Measurements from ENCODE around the gene TMPRSS13.
"Not testable (repeated sequence)": the region's sequence is repeated elsewhere in the genome, so short reads cannot be mapped to it uniquely, and the experiment has no call there.

Gene TMPRSS13

DNA sequence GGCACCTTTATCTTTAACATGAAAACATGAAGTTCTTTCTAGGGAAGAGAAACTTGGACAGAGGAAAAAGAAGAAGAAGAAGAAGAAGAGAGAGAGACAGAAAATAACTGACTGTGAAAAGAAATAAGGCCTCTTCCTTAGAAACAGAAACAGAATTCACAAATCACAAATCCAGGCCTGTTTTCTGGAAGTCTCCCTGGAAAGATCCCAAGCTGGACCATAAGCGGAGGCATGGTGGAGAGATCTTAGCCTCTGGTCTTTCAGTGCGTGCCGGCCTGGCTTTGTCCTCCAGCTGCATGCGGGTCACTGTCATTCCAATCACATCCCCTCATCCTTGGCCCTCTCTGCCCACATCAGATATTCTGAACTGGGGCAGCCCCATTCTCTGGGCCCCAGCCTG, 59.6 kb downstream of the TMPRSS13 start:
- no peak for DNase-seq

GRCh38 chr11:117868815-117869561, 60.2 kb downstream of the TMPRSS13 start:
- DNase-seq, result peak; percentile 13

DNA sequence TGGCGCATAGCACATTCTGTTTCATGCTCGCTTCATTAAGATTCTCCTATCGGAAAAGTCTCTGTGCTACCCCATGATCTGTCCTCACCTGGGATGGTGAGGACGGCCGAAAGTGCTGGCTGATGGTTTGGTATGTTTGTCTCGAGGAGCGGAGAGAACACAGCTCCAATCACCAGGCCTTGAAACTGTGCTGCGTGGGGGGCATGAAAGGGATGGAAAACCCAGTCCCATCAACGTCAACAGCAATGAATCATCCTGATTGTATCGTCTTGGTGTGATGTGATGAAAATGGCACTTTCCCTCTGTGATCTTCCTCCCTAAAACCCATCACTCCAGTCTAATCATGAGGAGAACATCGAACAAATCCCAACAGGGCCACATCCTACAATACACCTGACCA, 61.1 kb downstream of the TMPRSS13 start:
- DNase-seq, result no peak

DNA sequence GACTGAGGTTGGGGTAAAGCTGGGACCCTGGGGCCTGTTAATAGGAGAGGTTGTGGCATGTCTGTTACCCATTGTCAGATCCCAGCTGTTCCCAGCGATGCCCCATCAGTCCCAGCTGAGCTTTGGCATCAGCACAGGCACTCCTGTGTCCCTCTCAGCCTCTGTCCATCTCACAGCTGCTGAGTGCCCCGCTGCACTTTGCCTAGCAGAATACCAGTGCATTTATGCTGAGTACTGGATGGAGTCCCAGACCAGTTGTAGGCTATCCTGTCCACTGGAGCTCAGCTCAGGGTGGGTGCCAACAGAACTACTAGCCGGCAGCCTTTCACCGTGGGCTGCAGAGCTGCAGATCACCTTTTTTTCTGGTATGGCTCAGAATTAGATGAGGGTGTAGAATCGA, 62.7 kb downstream of the TMPRSS13 start:
- DNase-seq, result no peak

DNA sequence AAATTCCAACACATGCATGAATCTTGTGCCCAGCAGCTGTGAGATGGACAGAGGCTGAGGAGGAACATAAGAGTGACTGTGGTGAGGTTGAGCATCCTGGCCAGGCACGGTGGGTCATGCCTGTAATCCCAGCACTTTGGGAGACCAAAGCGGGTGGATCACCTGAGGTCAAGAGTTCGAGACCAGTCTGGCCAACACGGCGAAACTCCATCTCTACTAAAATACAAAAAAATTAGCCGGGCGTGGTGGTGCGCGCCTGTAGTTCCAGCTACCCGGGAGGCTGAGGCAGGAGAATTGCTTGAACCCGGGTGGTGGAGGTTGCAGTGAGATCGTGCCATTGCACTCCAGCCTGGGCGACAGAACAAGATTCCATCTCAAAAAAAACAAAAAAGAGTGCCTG, 63.7 kb downstream of the TMPRSS13 start:
- DNase-seq, result not testable (repeated sequence)

- DNase-seq, result no peak
Measured at GRCh38 chr11:117863383-117863782, 65.8 kb downstream of the TMPRSS13 start.

DNA sequence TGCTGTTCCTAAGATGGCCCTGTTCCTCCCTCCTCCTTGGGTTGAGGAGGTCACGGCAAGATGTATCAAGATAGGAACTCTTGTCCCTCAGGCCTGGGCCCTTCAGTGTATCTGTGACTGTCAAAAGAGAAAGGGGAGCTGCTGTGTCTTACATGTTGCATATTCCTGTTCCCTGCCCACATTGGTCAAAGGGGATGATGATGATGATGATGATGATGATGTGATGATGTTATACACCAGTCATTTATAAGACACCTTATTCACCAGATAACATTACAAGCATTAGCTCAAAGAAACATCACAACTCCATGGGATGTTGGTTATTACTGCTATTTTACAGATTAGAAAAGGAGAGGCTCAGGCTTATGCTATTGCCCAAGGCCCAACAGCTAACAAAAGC, 66.4 kb downstream of the TMPRSS13 start:
- no peak for DNase-seq

DNA sequence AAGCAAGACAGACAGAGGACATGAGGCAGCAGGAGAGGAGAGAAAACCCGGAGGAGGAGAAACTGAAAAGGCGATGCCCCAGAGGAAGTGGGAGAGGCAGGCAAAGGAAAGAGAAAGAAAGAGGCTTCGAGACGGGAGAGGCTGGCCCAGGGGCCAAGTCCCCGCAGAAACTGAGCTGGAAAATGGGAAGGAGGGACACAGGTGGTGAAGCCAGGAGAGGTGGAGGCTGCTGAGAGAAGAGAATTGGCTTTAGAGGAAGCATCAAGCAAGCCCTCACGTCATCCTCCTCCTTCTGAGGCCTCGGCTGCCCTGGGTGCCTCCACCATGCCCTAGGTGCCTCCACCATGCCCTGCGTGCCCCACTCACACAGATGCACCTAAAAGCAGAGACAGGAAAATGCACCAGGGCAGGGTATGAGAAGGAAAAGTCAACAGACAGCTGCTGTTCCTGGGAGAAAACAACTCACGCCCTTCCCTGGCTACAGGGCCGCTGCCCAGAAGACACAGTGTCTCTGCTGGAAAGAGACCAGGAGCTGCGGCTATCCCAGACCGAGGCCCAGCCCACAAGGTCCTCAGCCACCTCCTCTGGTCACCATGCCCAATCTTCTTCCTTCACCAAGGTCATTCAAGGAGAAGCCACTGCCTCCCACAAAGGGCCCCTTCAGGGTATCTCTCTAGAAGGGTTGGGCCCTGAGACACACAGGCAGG, 67.0 kb downstream of the TMPRSS13 start:
- no peak for DNase-seq

- peak; percentile 7 for DNase-seq
Measured at GRCh38 chr11:117861151-117862018, 67.8 kb downstream of the TMPRSS13 start.

DNA sequence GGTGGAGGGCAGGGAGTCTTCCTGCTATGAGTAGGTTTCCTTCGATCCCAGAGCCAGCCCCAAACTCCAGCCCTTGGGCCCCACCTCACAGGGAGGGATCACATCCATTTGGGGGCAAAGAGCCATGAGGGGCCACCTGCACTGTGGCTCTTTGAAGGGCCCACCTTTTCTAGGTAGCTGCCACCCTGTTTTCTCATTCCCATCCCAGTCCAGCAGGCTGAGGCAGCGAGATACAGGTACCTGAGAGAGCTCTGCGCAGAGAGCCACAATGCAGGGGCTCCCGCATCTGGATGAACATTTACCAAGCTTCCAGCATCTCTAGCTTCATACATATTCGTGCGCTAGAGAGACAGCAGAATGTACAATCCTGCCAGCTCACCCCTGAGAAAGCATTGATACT, 69.1 kb downstream of the TMPRSS13 start:
- no peak for DNase-seq

- no peak for DNase-seq
Measured at GRCh38 chr11:117859488-117860112, 69.6 kb downstream of the TMPRSS13 start.

DNA sequence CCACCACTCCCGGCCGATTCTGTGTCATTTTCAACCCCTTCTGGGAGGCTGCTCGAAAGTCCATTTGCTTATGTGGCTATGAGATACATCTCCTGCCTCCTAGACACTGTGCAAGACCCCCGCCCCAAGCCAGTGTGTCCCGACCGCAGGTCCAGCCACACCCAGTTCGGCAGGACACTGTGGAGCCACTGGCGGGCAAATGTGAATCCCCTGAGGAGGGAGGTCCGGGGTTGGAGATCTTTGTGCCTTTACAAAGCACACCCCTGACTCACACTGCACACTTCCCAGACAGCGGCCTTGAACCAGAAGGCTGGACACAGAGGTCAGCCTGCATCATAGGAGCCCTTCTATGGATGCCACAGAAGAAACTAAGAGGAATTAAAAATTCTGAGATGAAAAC, 70.1 kb downstream of the TMPRSS13 start:
- DNase-seq, result no peak

GRCh38 chr11:117857734-117858414, 71.3 kb downstream of the TMPRSS13 start:
- DNase-seq, result no peak

DNA sequence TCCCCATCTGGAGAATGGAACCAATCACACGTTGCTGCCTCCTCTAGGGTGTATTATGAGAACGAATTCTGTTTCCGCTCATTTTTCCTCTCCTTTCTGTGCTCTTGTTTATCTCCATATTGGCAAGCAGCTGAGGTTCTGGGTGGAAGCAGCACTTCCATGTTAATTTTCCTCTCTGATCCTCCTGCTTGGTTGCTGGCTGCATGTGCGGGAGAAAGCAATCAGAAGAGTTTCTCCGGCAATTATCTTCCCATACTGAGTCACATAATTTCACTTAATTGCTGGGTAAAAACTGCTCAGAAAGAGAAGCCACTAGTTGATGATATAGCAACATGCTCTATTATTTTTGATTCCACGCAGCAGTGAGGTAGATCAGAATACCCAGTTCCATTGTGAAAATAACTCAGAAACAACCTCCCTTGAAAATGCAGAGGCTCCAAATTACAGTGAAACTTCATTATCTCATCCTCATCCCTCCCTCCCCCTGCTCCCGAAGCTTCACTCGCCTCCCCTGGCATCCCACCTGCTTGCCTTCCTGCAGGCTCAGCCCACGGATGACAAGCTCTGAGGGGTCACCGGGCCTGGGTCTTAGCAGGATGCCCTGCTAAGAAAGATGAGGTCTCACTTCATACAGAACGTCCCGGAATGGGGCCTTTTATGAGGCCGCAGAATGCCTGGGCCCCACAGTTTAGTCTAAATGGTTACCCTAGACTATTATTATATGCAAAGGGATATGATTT, 73.1 kb downstream of the TMPRSS13 start:
- DNase-seq, result no peak

GRCh38 chr11:117855186-117855845, 73.9 kb downstream of the TMPRSS13 start:
- no peak for DNase-seq

DNA sequence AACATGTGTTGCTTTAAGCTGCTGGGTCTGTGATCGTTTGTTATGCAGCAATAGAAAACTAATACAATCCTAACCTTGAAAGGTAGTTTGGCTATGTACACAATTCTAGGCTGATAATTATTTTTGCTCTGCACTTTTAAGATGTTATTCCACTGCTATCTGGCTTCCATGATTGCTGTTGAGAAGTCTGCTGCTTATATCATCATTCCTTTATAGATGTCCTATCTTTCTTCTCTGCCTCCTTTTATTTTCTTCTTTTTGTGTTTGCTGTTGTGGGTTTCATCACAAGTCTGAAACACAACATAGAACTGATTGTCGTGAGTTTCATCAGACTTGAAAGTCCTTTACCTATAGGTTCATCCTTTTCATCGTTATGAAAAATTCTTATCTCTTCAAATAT, 76.9 kb downstream of the TMPRSS13 start:
- no peak for DNase-seq

DNA sequence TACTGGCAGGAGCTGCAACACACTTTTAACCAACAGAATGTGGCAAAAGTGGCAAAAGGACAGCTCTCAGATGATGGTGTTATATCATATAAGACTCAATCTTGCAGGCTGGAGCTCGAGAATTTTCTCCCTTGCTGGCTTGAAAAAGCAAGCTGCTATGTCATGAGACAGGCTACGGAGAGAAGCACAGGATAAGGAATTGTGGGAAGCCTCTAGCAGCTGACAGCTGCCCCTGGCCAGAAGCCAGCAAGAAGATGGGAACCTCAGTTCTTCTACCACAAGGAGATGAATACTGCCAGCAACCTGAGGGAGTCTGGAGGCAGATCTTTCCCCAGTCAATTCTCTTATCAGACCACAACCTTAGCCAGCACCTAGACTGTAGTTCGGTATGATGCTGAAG, 77.3 kb downstream of the TMPRSS13 start:
- DNase-seq, result no peak

DNA sequence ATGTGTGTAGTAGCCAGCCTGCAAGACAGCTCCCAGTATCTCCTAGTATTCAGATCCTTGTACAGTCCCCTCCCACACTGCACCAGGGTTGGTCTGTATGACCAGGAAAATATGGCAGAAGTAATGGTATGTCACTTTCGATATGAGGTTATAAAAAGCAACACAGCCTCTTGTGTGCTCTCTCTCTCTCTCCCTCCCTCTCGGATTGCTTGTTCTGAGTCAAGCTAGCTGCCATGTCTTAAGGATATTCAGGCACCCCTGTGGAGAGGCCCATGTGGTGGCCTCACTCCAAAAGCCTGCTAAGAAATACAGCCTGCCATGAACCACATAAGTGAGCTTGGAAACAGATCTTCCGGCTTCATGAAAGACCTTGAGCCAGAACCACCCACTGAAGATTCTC, 78.1 kb downstream of the TMPRSS13 start:
- DNase-seq, result no peak

All from NCI-H774 (cell line).